Measurements from ENCODE around the gene SMARCC2.

- TF ChIP-seq CTCF (IDR thresholded peaks at IDR 0.05): no peak
- TF ChIP-seq POLR2A (IDR thresholded peaks at IDR 0.05): no peak
Measured at GRCh38 chr12:56145217-56145616, 44.1 kb downstream of the SMARCC2 start.

Measured in heart left ventricle (tissue), 13 donors.